ENCODE data around the gene NAA60. TPM values are rescaled to one million over a fixed set of nuclear protein-coding genes. Genes with fewer than 3 reads are reported as not detected.

Gene NAA60
- total and polyA plus RNA-seq, 9 of the 15 experiments (the other 6 are each of a cell fraction or from before 2014, with no cell fraction given) = 2.1 to 49.4 (median 10.3) TPM

- peak overlapping the region; percentile 88 for H2AFZ ChIP-seq (ENCODE audit: low read depth, low read length)
- H3K79me2 ChIP-seq (ENCODE audit: control insufficient read depth, insufficient read depth, low read length) = peaks cover 53% of the 10 kb centered on the region
- in situ Hi-C loops (cut with MboI) = no loop called here
- H3K27me3 ChIP-seq (ENCODE audit: control insufficient read depth in 2 of 2, insufficient read depth in 2 of 2, low read length in 2 of 2) = no peaks in the 10 kb centered on the region
- intact Hi-C loops (cut with micrococcal nuclease) = loop anchor here (2.0 to 5.0 kb wide), 2 partner anchors 58 to 271 kb away; partner anchors contain the start of genes OR1F1, ZNF174 and ZSCAN32
- ATAC-seq = peak; percentile 7; the same call in 2 of the 3 replicates
- H3K36me3 ChIP-seq (ENCODE audit: control insufficient read depth, insufficient read depth, low read length) = peaks cover 3% of the 10 kb centered on the region; the same call in 2 of the 3 replicates
- no TSS peak for BruUV-seq (replicated peaks)
- CTCF ChIA-PET (ENCODE audit: low intra/inter-chr PET ratio) = no interaction called here
- no peaks in the 10 kb centered on the region for H3K9me1 ChIP-seq (ENCODE audit: control insufficient read depth, insufficient read depth, low read length)
- WGBS (ENCODE audit: insufficient coverage, low coverage, missing lambda C conversion rate) = 1% methylated on average over 36 of the region's 47 CpGs
- peak overlapping the region; percentile 81 for H3K4me3 ChIP-seq
- FAIRE-seq = no peak
- H3K9me3 ChIP-seq (replicated peaks; ENCODE audit: control insufficient read depth, insufficient read depth, low read depth, low read length) = no peaks in the 10 kb centered on the region
- POLR2A ChIA-PET = no interaction called here
- H3K27ac ChIP-seq (ENCODE audit: extremely low read depth, low read depth, low read length) = peak overlapping the region; percentile 99
- DNase-seq (ENCODE audit: extremely low read depth in 1 of 4, low spot score in 3 of 4) = peak in 2 of 4 experiments; percentile 39 to 53
- H3K4me1 ChIP-seq (replicated peaks in 1 of 2; ENCODE audit: control insufficient read depth in 2 of 2, insufficient read depth in 2 of 2, low read length in 2 of 2) = peaks cover 23 to 28% of the 10 kb centered on the region in 2 experiments; a peak in 4 of 5 replicates
- peaks cover 12% of the 10 kb centered on the region for H4K20me1 ChIP-seq (replicated peaks; ENCODE audit: control insufficient read depth, insufficient read depth, low read length)
- H3K4me2 ChIP-seq (ENCODE audit: insufficient read depth, low read length) = peak overlapping the region; percentile 98
- H3K9ac ChIP-seq (ENCODE audit: insufficient read depth in 1 of 2, low read depth in 2 of 2, low read length in 2 of 2) = peak overlapping the region; percentile 94 to 98
- TF ChIP-seq NRF1 (conservative IDR thresholded peaks at IDR 0.05 in 1 of 2, IDR thresholded peaks at IDR 0.05 in 1 of 2) = peak; percentile 47 to 59
- peak in 1 of 2 experiments; percentile 28 for TF ChIP-seq E2F6 (IDR thresholded peaks at IDR 0.05; ENCODE audit: borderline replicate concordance in 1 of 2, extremely low read depth in 1 of 2, insufficient read depth in 1 of 2, insufficient read length in 1 of 2, low read depth in 1 of 2, low read length in 1 of 2, poor library complexity in 1 of 2, severe bottlenecking in 1 of 2)
- peak; percentile 73 for TF ChIP-seq MAFK (IDR thresholded peaks at IDR 0.05; ENCODE audit: low read length)
- 0 out of 2 replicates have a peak, but pooled peaks have one; percentile 8 for TF ChIP-seq GTF2E2 (tag; IDR thresholded peaks at IDR 0.05)
- TF ChIP-seq ZNF316 (IDR thresholded peaks at IDR 0.05) = peak; percentile 98
- TF ChIP-seq RB1 (IDR thresholded peaks at IDR 0.05; ENCODE audit: low read depth) = peak; percentile 6; the same call in 1 of the 2 replicates
- no peak for TF ChIP-seq ARNT (IDR thresholded peaks at IDR 0.05)
- no peak for TF ChIP-seq TCF15 (CRISPR knock-in tag; IDR thresholded peaks at IDR 0.05)
- TF ChIP-seq GATAD2A (IDR thresholded peaks at IDR 0.05) = no peak
- TF ChIP-seq RBBP5 (IDR thresholded peaks at IDR 0.05; ENCODE audit: borderline replicate concordance, insufficient read depth, low read length, poor library complexity, severe bottlenecking) = peak; percentile 21
- TF ChIP-seq C11orf30 (IDR thresholded peaks at IDR 0.05; ENCODE audit: low read depth) = peak; percentile 96
- no peak for TF ChIP-seq NFRKB (IDR thresholded peaks at IDR 0.05; ENCODE audit: low read depth)
- TF ChIP-seq DNMT1 (IDR thresholded peaks at IDR 0.05) = no peak
- TF ChIP-seq E2F8 (IDR thresholded peaks at IDR 0.05; ENCODE audit: low read depth, partially characterized antibody) = no peak
- TF ChIP-seq CEBPG (CRISPR knock-in tag; IDR thresholded peaks at IDR 0.05) = no peak
- TF ChIP-seq CEBPG (tag; conservative IDR thresholded peaks at IDR 0.05 in 1 of 2, IDR thresholded peaks at IDR 0.05 in 1 of 2) = peak in 1 of 2 experiments; percentile 53; a peak in 1 of 4 replicates
- peak; percentile 27 for TF ChIP-seq CHD1 (IDR thresholded peaks at IDR 0.05; ENCODE audit: low read length)
- peak; percentile 87 for TF ChIP-seq MAFG (tag; conservative IDR thresholded peaks at IDR 0.05)
Measured at GRCh38 chr16:3458278-3458851, 14.9 kb downstream of the NAA60 start.
